ENCODE results near the gene FFAR3. TPM values are rescaled to one million over a fixed set of nuclear protein-coding genes. Genes with fewer than 3 reads are reported as not detected.
A peak's percentile ranks its signal among the peaks of the same experiment; 100 is the strongest.

Gene FFAR3
- total and polyA plus RNA-seq, 9 of the 15 experiments (the other 6 are each of a cell fraction or from before 2014, with no cell fraction given): not detected

DNA sequence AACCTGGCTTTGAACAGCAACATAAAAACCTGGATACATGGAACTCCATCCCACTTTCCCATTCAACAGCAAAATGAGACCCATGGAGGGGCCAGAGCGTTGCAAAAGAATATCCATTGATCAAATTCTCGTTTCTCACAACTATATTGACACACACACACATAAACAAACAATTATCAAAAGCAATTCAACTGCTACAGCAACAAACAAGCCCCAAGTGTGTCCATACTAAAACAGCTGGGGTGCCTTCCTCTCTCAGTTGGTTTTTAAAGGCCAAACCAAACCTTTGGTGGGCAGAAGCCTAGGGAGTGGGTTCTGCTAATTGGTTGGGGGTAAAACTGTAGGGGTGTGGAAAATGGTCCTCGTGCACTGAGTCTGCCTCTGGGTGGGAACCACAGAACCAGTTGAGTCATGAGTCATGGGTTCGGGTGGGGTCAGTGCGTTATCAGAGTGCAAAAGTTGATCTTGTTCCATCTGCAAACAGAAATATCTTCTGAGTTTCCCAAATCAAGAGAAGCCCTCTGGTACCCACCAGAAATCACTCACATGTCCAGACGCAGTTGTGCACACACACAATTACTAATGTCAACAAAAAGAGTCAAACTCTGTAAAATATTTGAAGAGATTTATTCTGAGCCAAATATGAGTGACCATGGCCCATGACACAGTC, 31.1 kb downstream of the FFAR3 start (continued):
- TF ChIP-seq ZBTB8A (IDR thresholded peaks at IDR 0.05; ENCODE audit: partially characterized antibody) (no peak), SMAD3 (CRISPR knock-in tag; conservative IDR thresholded peaks at IDR 0.05) (0 out of 2 replicates have a peak, but pooled peaks have one; percentile 49), ZNF589 (CRISPR knock-in tag; IDR thresholded peaks at IDR 0.05; ENCODE audit: low read depth) (peak; percentile 48; the same call in 1 of the 2 replicates), ZNF436 (CRISPR knock-in tag; IDR thresholded peaks at IDR 0.05) (no peak), L3MBTL2 (IDR thresholded peaks at IDR 0.05) (peak; percentile 89), RAD21 (CRISPR knock-in tag; conservative IDR thresholded peaks at IDR 0.05 in 1 of 2, IDR thresholded peaks at IDR 0.05 in 1 of 2) (0 out of 4 replicates have a peak, but pooled peaks of 1 of the 2 experiments have one; percentile 4), EWSR1 (IDR thresholded peaks at IDR 0.05; ENCODE audit: borderline replicate concordance, low read depth, partially characterized antibody) (no peak), PYGO2 (tag; IDR thresholded peaks at IDR 0.05) (0 out of 2 replicates have a peak, but pooled peaks have one; percentile 43), JUN (IDR thresholded peaks at IDR 0.05; ENCODE audit: borderline replicate concordance, low read depth, low read length) (peak; percentile 59; the same call in 1 of the 2 replicates), JUN (CRISPR knock-in tag; IDR thresholded peaks at IDR 0.05; ENCODE audit: borderline replicate concordance) (no peak), RB1 (IDR thresholded peaks at IDR 0.05; ENCODE audit: low read depth) (no peak), CREBBP (IDR thresholded peaks at IDR 0.05; ENCODE audit: low read depth, low read length) (no peak), SMC3 (conservative IDR thresholded peaks at IDR 0.05; ENCODE audit: insufficient read depth, low read depth, low read length) (no peak), STAG1 (CRISPR knock-in tag; IDR thresholded peaks at IDR 0.05; ENCODE audit: borderline replicate concordance) (no peak), KLF1 (tag; IDR thresholded peaks at IDR 0.05) (peak; percentile 55; the same call in 1 of the 2 replicates), ZNF232 (CRISPR knock-in tag; IDR thresholded peaks at IDR 0.05) (no peak), SMAD4 (CRISPR knock-in tag; conservative IDR thresholded peaks at IDR 0.05) (peak; percentile 64), NBN (IDR thresholded peaks at IDR 0.05; ENCODE audit: low read depth) (no peak), KLF6 (CRISPR knock-in tag; IDR thresholded peaks at IDR 0.05; ENCODE audit: borderline replicate concordance) (0 out of 2 replicates have a peak, but pooled peaks have one; percentile 7), RCOR1 (IDR thresholded peaks at IDR 0.05; ENCODE audit: borderline replicate concordance in 1 of 2, low read depth in 2 of 2, low read length in 2 of 2) (peak in 1 of 2 experiments; percentile 71; a peak in 1 of 4 replicates)
- TF ChIP-seq, protein P1, sequence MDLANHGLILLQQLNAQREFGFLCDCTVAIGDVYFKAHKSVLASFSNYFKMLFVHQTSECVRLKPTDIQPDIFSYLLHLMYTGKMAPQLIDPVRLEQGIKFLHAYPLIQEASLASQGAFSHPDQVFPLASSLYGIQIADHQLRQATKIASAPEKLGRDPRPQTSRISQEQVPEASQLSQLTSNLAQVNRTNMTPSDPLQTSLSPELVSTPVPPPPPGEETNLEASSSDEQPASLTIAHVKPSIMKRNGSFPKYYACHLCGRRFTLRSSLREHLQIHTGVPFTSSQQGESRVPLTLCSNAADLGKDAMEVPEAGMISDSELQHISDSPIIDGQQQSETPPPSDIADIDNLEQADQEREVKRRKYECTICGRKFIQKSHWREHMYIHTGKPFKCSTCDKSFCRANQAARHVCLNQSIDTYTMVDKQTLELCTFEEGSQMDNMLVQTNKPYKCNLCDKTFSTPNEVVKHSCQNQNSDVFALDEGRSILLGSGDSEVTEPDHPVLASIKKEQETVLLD (IDR thresholded peaks at IDR 0.05): no peak
- TF ChIP-seq, protein P2, sequence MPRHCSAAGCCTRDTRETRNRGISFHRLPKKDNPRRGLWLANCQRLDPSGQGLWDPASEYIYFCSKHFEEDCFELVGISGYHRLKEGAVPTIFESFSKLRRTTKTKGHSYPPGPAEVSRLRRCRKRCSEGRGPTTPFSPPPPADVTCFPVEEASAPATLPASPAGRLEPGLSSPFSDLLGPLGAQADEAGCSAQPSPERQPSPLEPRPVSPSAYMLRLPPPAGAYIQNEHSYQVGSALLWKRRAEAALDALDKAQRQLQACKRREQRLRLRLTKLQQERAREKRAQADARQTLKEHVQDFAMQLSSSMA (CRISPR knock-in tag; IDR thresholded peaks at IDR 0.05): no peak
- TF ChIP-seq, protein P3, sequence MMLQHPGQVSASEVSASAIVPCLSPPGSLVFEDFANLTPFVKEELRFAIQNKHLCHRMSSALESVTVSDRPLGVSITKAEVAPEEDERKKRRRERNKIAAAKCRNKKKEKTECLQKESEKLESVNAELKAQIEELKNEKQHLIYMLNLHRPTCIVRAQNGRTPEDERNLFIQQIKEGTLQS (IDR thresholded peaks at IDR 0.05): peak; percentile 84
- TF ChIP-seq, protein P3 (CRISPR knock-in tag; conservative IDR thresholded peaks at IDR 0.05): no peak
- TF ChIP-seq, protein P4, sequence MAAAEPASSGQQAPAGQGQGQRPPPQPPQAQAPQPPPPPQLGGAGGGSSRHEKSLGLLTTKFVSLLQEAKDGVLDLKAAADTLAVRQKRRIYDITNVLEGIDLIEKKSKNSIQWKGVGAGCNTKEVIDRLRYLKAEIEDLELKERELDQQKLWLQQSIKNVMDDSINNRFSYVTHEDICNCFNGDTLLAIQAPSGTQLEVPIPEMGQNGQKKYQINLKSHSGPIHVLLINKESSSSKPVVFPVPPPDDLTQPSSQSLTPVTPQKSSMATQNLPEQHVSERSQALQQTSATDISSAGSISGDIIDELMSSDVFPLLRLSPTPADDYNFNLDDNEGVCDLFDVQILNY (CRISPR knock-in tag; IDR thresholded peaks at IDR 0.05): no peak
